ENCODE results near the gene C16orf89.

The C16orf89 gene

DNA sequence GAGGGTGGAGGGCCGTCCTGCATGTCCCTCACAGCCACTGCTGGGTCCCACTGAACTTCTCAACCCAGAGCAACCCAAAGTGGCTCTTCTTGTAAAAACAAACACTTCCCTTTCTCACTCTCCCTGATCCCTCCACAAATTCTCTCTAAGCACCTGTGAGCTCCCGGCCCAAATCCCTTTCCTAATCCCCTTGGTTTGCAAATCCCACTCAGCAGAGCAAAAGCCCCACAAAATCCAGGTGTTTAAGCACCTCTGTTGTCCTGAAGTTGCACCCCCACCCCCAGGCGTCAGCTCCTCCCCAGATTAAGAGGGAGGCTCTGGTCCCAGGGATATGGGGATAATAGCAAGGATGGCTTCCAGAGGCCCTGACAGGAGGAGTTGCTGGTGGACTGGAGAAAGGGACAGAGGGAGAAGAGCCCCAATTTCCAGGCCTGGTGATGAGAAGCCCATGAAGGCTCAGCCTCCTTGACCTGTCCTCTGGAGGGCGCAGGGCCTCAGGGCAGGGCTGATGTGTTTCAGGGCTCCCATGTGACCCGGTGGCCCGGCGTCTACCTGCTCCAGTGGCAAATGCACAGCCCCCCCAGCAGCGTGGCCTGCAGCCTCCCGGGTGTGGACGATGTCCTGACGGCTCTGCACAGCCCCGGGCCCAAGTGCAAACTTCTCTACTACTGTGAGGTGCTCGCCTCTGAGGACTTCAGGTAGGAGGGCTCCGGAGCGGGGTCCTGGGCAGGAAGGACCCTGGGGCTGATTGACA is 55.0 kb downstream of the C16orf89 start:
- H3K4me3 ChIP-seq (ENCODE audit: control insufficient read depth, low read depth, low read length): no peak overlapping the region
- no peak for DNase-seq (ENCODE audit: low read depth)
- no peak for TF ChIP-seq CTCF (IDR thresholded peaks at IDR 0.05; ENCODE audit: control insufficient read depth, insufficient read depth, low read depth, low read length, missing control alignments)

GRCh38 chr16:5008311-5008731 is 57.4 kb downstream of the C16orf89 start:
- no peak for TF ChIP-seq CTCF (IDR thresholded peaks at IDR 0.05; ENCODE audit: control insufficient read depth, insufficient read depth, low read depth, low read length, missing control alignments)
- no peak for DNase-seq (ENCODE audit: low read depth)
- H3K4me3 ChIP-seq (ENCODE audit: control insufficient read depth, low read depth, low read length): no peak overlapping the region

- H3K4me3 ChIP-seq (ENCODE audit: control insufficient read depth, low read depth, low read length): no peak overlapping the region
- DNase-seq (ENCODE audit: low read depth): no peak
- TF ChIP-seq CTCF (IDR thresholded peaks at IDR 0.05; ENCODE audit: control insufficient read depth, insufficient read depth, low read depth, low read length, missing control alignments): no peak
Measured at GRCh38 chr16:5007256-5007655, 58.5 kb downstream of the C16orf89 start.

DNA sequence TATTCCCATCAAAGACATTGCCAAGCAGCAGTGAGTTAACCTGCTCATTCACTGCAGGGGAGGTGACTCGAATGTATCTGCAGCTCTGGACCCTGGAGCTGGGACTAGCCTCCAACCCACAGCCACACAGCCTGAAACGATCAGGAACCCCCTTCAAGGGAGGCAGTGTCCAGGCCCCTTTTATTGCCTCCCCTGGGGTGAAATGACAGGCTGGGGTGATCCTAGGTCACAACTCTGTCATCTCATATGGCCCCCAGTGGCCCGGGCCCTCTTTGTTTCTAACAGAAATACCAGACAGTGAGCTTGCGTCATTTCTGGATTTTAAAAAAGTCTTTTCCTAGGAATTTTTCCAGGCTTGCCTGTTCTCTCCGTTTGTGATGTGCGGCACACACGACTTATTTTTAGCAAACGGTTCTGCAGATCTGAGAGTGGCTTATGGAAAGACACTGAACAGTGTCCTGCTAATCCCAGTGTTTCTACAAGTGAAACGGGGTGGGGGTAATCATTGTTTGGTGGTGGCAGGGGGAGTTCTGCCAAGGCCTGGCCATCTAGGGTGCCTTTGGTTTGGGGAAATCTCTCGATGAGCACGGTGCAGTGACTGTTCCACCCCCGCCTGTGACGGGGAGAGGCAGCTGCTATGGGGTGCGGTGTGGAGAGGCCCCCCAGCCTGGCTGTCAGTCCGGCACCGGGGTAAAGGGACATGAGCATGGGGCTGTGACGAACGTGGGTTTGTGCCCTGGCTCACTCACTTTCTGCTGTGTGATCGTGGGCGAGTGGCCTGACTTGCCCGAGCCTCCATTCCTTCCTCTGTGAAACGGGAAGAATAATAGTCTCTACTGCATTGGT is 59.2 kb downstream of the C16orf89 start:
- no peak overlapping the region for H3K4me3 ChIP-seq (ENCODE audit: control insufficient read depth, low read depth, low read length)
- TF ChIP-seq CTCF (IDR thresholded peaks at IDR 0.05; ENCODE audit: control insufficient read depth, insufficient read depth, low read depth, low read length, missing control alignments): no peak
- no peak for DNase-seq (ENCODE audit: low read depth)

- no peak overlapping the region for H3K4me3 ChIP-seq (ENCODE audit: control insufficient read depth, low read depth, low read length)
- TF ChIP-seq CTCF (IDR thresholded peaks at IDR 0.05; ENCODE audit: control insufficient read depth, insufficient read depth, low read depth, low read length, missing control alignments): no peak
- DNase-seq (ENCODE audit: low read depth): no peak
Measured at GRCh38 chr16:5005916-5006315, 59.8 kb downstream of the C16orf89 start.

DNA sequence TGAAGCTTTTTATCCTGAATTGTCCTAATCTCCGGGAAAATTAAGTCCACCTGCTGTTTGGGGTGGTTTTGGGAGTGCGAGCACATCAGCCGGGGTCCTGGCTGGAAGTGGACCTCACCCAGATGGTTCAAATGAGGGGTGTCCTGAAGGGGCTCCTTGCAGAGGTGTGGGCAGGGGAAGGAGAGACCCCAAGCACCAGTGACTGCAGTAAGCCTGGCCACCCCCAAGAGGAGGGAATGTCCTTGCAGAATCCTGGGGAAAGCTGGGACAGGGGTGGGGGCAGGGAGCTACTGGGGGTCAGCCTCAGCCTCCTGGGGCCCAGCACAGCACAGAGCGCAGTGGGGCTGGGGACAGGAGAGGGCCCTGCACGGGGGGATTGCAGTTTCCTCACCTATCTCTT is 61.4 kb downstream of the C16orf89 start:
- TF ChIP-seq CTCF (IDR thresholded peaks at IDR 0.05; ENCODE audit: control insufficient read depth, insufficient read depth, low read depth, low read length, missing control alignments): no peak
- no peak overlapping the region for H3K4me3 ChIP-seq (ENCODE audit: control insufficient read depth, low read depth, low read length)
- DNase-seq (ENCODE audit: low read depth): no peak

All from AG09309 (cell line).